Uterus (tissue), 2 donors: ENCODE measurements around the gene PTPRD.

ENCODE experiments used
- POLR2A ChIP-seq, 2 donors: fragments of 450-650 bp; IDR thresholded peaks; one replicate each; pipeline ENCODE4 v1.6.1; 2016; ENCODE audit warnings: antibody characterized with exemption in 2 of 2, mild to moderate bottlenecking in 1 of 2, moderate library complexity in 1 of 2
- TF ChIP-seq, protein P1 (sequence below), 4 experiments: fragments of 200-600 bp in 2 of 4; fragments of 450-650 bp in 2 of 4; sonication (generic) in 2 of 4; IDR thresholded peaks; one replicate each; pipeline ENCODE4 v1.5.1; 2016 to 2019; ENCODE audit warnings: antibody characterized with exemption in 4 of 4, mild to moderate bottlenecking in 2 of 4, moderate library complexity in 1 of 4

DNA sequence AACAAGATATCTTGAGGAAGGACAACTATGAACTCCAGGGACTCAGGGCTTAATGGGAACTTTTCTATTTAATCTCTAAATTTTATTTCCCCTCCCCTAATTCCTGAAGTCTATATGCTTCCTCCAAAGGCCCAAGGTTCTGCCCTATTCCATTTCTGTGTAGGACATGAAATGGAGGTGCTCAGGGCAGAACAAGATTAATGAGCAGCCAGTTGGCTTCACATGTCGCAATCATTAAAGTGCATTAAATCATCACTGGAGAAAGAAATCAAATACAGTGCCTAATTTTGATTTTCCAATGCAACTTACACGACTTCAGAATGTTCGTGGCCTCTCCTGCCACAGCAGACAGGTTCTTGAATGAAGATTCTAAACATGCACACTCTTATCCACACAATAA lies 862.1 kb downstream of the PTPRD start:
- TF ChIP-seq POLR2A (IDR thresholded peaks at IDR 0.05) = no peak
- TF ChIP-seq, protein P1, sequence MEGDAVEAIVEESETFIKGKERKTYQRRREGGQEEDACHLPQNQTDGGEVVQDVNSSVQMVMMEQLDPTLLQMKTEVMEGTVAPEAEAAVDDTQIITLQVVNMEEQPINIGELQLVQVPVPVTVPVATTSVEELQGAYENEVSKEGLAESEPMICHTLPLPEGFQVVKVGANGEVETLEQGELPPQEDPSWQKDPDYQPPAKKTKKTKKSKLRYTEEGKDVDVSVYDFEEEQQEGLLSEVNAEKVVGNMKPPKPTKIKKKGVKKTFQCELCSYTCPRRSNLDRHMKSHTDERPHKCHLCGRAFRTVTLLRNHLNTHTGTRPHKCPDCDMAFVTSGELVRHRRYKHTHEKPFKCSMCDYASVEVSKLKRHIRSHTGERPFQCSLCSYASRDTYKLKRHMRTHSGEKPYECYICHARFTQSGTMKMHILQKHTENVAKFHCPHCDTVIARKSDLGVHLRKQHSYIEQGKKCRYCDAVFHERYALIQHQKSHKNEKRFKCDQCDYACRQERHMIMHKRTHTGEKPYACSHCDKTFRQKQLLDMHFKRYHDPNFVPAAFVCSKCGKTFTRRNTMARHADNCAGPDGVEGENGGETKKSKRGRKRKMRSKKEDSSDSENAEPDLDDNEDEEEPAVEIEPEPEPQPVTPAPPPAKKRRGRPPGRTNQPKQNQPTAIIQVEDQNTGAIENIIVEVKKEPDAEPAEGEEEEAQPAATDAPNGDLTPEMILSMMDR (IDR thresholded peaks at IDR 0.05) = no peak
